ENCODE data around the gene ESR2. TPM values are rescaled to one million over a fixed set of nuclear protein-coding genes. Genes with fewer than 3 reads are reported as not detected.

ESR2 gene
- total RNA-seq, 3 donors from 2014 or later, result 1.3 to 4.5 (median 4.4) TPM

GRCh38 chr14:64209444-64210131 is 84.6 kb downstream of the ESR2 start:
- no peak for ATAC-seq
- Mint-ChIP-seq H3K36me3 (ENCODE audit: insufficient read depth) (peaks cover 42% of the 10 kb centered on the region), H3K27me3 (ENCODE audit: low read depth) (no peaks in the 10 kb centered on the region), H3K4me3 (no peak overlapping the region), H3K4me1 (ENCODE audit: low read depth) (no peaks in the 10 kb centered on the region), H3K9me3 (no peaks in the 10 kb centered on the region)
- no peak for DNase-seq

- Mint-ChIP-seq H3K36me3 (ENCODE audit: insufficient read depth) (peaks cover 42% of the 10 kb centered on the region), H3K9me3 (no peaks in the 10 kb centered on the region), H3K4me1 (ENCODE audit: low read depth) (no peaks in the 10 kb centered on the region), H3K27me3 (ENCODE audit: low read depth) (no peaks in the 10 kb centered on the region), H3K4me3 (no peak overlapping the region)
- ATAC-seq (no peak), DNase-seq (no peak)
Observed at GRCh38 chr14:64208981-64209380, 85.2 kb downstream of the ESR2 start.

- Mint-ChIP-seq H3K4me3 (no peak overlapping the region), H3K4me1 (ENCODE audit: low read depth) (peaks cover under 1% of the 10 kb centered on the region), H3K36me3 (ENCODE audit: insufficient read depth) (peaks cover 43% of the 10 kb centered on the region), H3K27me3 (ENCODE audit: low read depth) (no peaks in the 10 kb centered on the region), H3K9me3 (no peaks in the 10 kb centered on the region)
- no peak for ATAC-seq
- DNase-seq, result no peak
Observed at GRCh38 chr14:64208261-64208660, 85.9 kb downstream of the ESR2 start.

- peaks cover 4% of the 10 kb centered on the region for H3K4me1 Mint-ChIP-seq (ENCODE audit: low read depth)
- H3K9me3 Mint-ChIP-seq, result no peaks in the 10 kb centered on the region
- ATAC-seq (no peak), DNase-seq (no peak)
- H3K4me3 Mint-ChIP-seq, result no peak overlapping the region
- H3K27me3 Mint-ChIP-seq (ENCODE audit: low read depth), result no peaks in the 10 kb centered on the region
- peaks cover 19% of the 10 kb centered on the region for H3K36me3 Mint-ChIP-seq (ENCODE audit: insufficient read depth)
Observed at GRCh38 chr14:64203366-64204006, 90.7 kb downstream of the ESR2 start.

GRCh38 chr14:64202716-64203115 is 91.5 kb downstream of the ESR2 start:
- peaks cover 14% of the 10 kb centered on the region for H3K36me3 Mint-ChIP-seq (ENCODE audit: insufficient read depth)
- no peak overlapping the region for H3K4me3 Mint-ChIP-seq
- no peak for DNase-seq
- no peaks in the 10 kb centered on the region for H3K27me3 Mint-ChIP-seq (ENCODE audit: low read depth)
- H3K4me1 Mint-ChIP-seq (ENCODE audit: low read depth), result peaks cover 4% of the 10 kb centered on the region
- no peaks in the 10 kb centered on the region for H3K9me3 Mint-ChIP-seq
- no peak for ATAC-seq

GRCh38 chr14:64201921-64202545 is 92.1 kb downstream of the ESR2 start:
- peaks cover 14% of the 10 kb centered on the region for H3K36me3 Mint-ChIP-seq (ENCODE audit: insufficient read depth)
- H3K4me3 Mint-ChIP-seq, result no peak overlapping the region
- no peak for DNase-seq
- no peak for ATAC-seq
- peaks cover 7% of the 10 kb centered on the region for H3K4me1 Mint-ChIP-seq (ENCODE audit: low read depth)
- H3K27me3 Mint-ChIP-seq (ENCODE audit: low read depth), result no peaks in the 10 kb centered on the region
- no peaks in the 10 kb centered on the region for H3K9me3 Mint-ChIP-seq

- Mint-ChIP-seq H3K36me3 (ENCODE audit: insufficient read depth) (peaks cover 15% of the 10 kb centered on the region), H3K9me3 (no peaks in the 10 kb centered on the region), H3K4me3 (no peak overlapping the region), H3K4me1 (ENCODE audit: low read depth) (peaks cover 11% of the 10 kb centered on the region), H3K27me3 (ENCODE audit: low read depth) (no peaks in the 10 kb centered on the region)
- DNase-seq (no peak), ATAC-seq (no peak)
Observed at GRCh38 chr14:64201296-64201695, 92.9 kb downstream of the ESR2 start.

GRCh38 chr14:64200170-64200569 is 94.0 kb downstream of the ESR2 start:
- Mint-ChIP-seq H3K4me3 (no peak overlapping the region), H3K4me1 (ENCODE audit: low read depth) (peaks cover 21% of the 10 kb centered on the region), H3K36me3 (ENCODE audit: insufficient read depth) (peaks cover 10% of the 10 kb centered on the region), H3K9me3 (no peaks in the 10 kb centered on the region), H3K27me3 (ENCODE audit: low read depth) (no peaks in the 10 kb centered on the region)
- DNase-seq (no peak), ATAC-seq (no peak)

GRCh38 chr14:64198486-64198885 is 95.7 kb downstream of the ESR2 start:
- Mint-ChIP-seq H3K4me1 (ENCODE audit: low read depth) (peaks cover 38% of the 10 kb centered on the region), H3K36me3 (ENCODE audit: insufficient read depth) (peaks cover 8% of the 10 kb centered on the region), H3K9me3 (no peaks in the 10 kb centered on the region), H3K27me3 (ENCODE audit: low read depth) (no peaks in the 10 kb centered on the region), H3K4me3 (no peak overlapping the region)
- DNase-seq (no peak), ATAC-seq (no peak)

- H3K9me3 Mint-ChIP-seq, result no peaks in the 10 kb centered on the region
Observed at GRCh38 chr14:64197996-64198395, 96.2 kb downstream of the ESR2 start.

GRCh38 chr14:64196814-64197411 is 97.3 kb downstream of the ESR2 start:
- H3K36me3 Mint-ChIP-seq (ENCODE audit: insufficient read depth), result peaks cover 7% of the 10 kb centered on the region
- DNase-seq (no peak), ATAC-seq (peak; percentile 41 to 57)
- peak overlapping the region; percentile 72 for H3K4me3 Mint-ChIP-seq
- no peaks in the 10 kb centered on the region for H3K9me3 Mint-ChIP-seq
- H3K4me1 Mint-ChIP-seq (ENCODE audit: low read depth), result peaks cover 34% of the 10 kb centered on the region
- H3K27me3 Mint-ChIP-seq (ENCODE audit: low read depth), result no peaks in the 10 kb centered on the region

More at GRCh38 chr14:64197996-64198395, 96.2 kb downstream of the ESR2 start:
- H3K36me3 Mint-ChIP-seq (ENCODE audit: insufficient read depth), result peaks cover 3% of the 10 kb centered on the region
- H3K27me3 Mint-ChIP-seq (ENCODE audit: low read depth), result no peaks in the 10 kb centered on the region
- no peak for ATAC-seq
- no peak overlapping the region for H3K4me3 Mint-ChIP-seq
- peaks cover 36% of the 10 kb centered on the region for H3K4me1 Mint-ChIP-seq (ENCODE audit: low read depth)
- DNase-seq, result no peak

- Mint-ChIP-seq H3K4me3 (no peak overlapping the region), H3K9me3 (no peaks in the 10 kb centered on the region), H3K36me3 (ENCODE audit: insufficient read depth) (peaks cover 11% of the 10 kb centered on the region), H3K4me1 (ENCODE audit: low read depth) (peaks cover 36% of the 10 kb centered on the region), H3K27me3 (ENCODE audit: low read depth) (no peaks in the 10 kb centered on the region)
- no peak for DNase-seq
- no peak for ATAC-seq
Observed at GRCh38 chr14:64196056-64196455, 98.1 kb downstream of the ESR2 start.

- ATAC-seq (peak in 1 of 2 donors; percentile 46), DNase-seq (no peak)
- Mint-ChIP-seq H3K4me1 (ENCODE audit: low read depth) (peaks cover 36% of the 10 kb centered on the region), H3K9me3 (no peaks in the 10 kb centered on the region), H3K27me3 (ENCODE audit: low read depth) (no peaks in the 10 kb centered on the region), H3K4me3 (peak overlapping the region; percentile 27), H3K36me3 (ENCODE audit: insufficient read depth) (peaks cover 18% of the 10 kb centered on the region)
Observed at GRCh38 chr14:64195199-64195598, 99.0 kb downstream of the ESR2 start.

GRCh38 chr14:64194404-64194803 is 99.8 kb downstream of the ESR2 start:
- Mint-ChIP-seq H3K27me3 (ENCODE audit: low read depth) (no peaks in the 10 kb centered on the region), H3K9me3 (no peaks in the 10 kb centered on the region), H3K4me3 (no peak overlapping the region), H3K4me1 (ENCODE audit: low read depth) (peaks cover 36% of the 10 kb centered on the region), H3K36me3 (ENCODE audit: insufficient read depth) (peaks cover 23% of the 10 kb centered on the region)
- DNase-seq, result no peak
- ATAC-seq, result no peak

All from activated T-cell treated with anti-CD3 and anti-CD28 coated beads, Interleukin-2, amount 50 U/mL, for 4 hours (primary cell).